Fibroblast of upper back skin (primary cell): ENCODE results near the gene RNASET2.

ENCODE experiments used
- DNase-seq: peaks from one replicate; pipeline ENCODE4 v3.0.0-alpha.2; 2013

The RNASET2 gene, protein sequence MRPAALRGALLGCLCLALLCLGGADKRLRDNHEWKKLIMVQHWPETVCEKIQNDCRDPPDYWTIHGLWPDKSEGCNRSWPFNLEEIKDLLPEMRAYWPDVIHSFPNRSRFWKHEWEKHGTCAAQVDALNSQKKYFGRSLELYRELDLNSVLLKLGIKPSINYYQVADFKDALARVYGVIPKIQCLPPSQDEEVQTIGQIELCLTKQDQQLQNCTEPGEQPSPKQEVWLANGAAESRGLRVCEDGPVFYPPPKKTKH

DNA sequence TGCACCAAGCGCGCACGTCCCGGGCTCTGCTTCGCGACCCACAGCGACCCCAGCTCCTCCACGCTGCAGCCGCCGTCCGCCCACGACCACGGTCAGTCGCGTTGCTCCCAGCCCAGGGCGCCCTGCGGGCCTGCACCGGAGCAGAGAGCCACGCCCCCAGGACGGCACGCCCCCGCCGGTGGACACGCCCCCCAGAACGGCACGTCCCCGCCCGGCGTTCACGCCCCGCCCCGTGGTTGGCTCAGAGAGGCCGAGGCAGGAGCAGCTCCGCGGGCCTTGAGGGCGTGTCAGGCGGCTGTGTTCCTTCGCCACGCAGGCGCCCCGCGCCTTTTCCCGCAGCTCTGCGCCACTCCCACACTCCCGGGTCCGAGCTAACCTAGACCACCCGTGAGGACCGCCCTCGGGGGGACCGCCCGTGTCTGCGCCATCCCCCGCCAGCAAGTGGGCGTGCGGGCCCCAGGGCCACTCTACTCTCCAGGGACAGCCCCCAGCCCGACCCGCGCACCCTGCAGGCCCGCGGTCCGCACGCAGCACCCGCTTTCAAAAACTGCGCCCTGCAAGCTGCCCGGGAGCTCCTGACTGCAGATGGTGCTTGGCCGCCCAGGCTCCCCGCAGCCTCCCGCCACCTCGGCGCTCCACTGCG, at the start of gene RNASET2:
Gene RNASET2, minus strand, starts transcription at position 107 of the 643 bp plus-strand sequence. CDS start 368 bp downstream, outside the sequence.
- peak; percentile 89 for DNase-seq

DNA sequence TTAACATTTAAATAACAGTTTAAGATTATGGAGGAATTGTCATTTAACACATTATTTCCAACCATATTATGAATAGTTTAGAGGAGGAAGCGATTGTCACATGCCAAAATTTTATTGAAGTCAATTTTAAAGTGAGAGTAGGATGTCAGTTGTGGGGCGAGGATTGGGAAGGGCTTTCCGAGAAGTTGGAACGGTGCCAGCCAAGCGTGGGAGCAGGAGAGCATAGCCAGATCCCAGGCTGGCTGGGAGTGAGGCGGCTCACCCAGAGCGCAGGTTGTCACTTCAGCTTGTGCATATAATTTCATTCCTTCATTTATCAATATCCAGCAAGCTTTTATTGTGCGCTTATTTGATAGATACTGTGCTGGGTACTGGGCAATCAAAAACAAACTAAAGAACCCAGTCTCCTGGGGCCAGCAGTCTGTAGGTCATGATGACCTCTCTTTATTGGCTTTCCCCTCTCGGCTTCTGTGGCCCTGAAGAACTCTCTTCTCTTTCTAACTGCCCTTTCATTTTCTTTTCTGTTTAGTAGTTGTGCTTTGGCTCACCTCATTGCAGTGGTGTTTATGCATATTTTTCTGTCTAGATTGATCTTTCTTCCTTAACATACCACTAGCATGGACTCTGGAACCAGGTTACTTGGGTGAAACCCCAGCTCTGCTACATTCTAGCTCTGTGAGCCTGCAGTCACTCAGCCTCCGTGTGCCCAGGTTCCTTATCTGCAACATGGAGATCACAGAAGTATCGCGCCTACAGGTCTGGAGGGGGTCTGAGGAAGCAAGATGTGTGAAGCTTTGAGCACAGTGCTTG, 49.2 kb upstream of the RNASET2 start:
- DNase-seq = no peak

DNA sequence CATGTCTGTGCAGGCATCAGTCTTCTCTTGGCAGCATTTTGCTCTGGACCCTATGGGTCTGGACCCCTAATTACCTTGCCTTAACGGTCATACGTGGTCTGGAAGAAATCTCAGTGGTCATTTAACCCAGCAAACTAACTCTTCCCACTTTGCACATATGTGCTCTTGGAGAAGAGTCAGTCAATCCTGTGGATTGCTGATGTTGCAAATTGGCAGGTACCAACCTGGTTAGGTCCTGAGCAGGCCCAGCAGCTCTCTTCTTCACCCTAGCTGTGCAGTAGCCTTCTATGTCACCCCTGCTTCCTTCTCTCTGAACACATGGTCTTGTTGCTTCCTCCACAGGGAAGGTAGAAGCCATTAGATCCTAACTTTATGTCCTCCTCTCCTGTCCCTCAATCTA, 44.4 kb upstream of the RNASET2 start:
- no peak for DNase-seq

DNA sequence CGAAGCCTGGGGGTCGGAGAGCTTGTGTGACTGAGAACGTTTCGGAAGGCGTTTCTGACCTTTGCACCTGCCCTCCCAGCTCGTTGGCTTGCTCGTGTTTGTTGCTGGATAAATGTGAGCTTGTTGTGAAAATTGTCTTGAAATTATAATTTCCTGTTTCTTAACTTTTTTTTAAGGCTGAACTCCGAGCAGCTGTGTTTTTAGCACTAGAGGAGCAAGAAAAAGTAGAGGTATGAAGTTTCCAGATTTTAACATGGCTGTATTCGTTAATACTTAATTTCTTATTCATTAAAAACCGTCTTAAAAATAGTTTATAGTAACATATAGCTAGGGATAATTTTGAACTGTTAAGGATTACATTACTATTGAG, 43.5 kb upstream of the RNASET2 start:
- no peak for DNase-seq

DNA sequence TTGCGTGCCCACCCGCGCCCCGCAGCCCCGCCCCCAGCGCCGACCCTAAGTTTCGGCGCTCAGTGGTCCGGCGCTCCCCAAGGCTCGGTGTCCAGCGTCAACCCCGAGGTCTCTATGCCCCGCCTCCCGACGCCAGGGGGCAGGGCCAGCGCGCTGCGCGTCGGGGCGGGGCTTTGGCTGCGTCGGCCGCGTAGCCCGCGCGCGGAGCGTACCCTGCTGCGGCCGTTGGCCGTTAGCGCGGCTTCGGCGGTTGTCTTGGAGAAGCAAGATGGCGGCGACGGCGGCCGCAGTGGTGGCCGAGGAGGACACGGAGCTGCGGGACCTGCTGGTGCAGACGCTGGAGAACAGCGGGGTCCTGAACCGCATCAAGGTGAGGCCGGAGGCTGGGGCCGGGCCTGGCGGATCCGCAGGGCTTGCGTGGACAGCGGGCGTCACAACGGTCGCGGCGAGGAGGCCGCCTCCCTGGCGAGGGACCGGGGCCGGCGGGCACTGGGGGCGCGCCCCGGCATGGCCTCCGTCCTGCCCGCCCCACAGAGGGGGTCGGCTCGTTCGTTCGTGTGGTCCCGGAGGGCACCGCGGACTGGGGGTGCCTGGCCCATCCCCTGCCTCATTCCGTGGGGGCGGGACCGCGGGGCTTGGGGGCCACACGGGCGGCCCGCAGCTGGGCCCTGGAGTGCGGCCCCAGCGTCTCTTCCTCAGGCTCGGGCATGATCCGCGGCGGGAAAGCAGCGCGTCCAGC, 43.0 kb upstream of the RNASET2 start, which contains the start of gene CEP43:
Gene CEP43, plus strand, starts transcription at position 253 of the 739 bp plus-strand sequence. Its CDS starts 16 bp downstream, at position 269.
- DNase-seq = peak; percentile 96

DNA sequence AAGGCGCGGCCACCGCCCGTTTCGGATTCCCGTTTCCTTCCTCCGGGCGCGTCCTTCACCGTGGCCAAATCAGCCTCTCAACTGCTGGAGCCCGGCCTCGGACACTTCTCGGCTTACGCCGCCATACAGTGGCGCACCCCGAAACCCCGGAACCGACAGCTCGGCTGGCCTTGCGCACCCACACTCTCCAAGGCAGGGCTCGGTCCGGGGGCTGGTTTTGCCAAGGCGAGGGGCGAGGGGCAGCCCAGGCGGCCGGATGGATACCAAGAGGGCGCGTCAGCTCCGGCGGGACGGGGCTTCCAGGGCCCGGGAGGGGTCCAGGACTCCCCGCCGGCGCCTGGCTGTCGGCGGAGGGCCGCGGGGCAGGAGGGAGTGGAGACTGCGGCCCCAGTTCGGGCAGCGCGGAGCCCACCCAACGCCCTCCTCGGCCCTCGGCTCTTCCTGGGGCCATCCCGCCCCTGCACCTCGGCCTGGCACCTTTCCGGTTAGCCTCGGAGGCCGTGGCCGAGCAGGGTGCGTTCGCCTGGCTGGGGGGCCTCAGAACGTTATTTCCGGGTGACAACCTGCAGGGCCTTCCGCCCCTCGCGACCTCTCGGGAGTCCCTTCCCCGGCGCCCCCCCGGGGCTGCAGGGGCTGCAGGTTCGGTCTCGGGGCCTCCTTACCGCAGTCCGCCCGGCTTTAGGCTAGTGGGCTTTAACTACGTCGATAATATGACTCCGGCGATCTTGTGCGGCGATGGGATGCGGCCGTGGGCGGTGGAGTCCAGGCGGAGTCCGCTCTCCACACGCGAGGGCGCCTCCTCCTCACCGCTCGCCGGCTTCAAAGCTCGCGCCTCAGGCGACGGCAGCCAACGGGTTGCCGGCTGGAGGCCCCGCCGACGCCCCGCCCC, 42.1 kb upstream of the RNASET2 start:
- no peak for DNase-seq

DNA sequence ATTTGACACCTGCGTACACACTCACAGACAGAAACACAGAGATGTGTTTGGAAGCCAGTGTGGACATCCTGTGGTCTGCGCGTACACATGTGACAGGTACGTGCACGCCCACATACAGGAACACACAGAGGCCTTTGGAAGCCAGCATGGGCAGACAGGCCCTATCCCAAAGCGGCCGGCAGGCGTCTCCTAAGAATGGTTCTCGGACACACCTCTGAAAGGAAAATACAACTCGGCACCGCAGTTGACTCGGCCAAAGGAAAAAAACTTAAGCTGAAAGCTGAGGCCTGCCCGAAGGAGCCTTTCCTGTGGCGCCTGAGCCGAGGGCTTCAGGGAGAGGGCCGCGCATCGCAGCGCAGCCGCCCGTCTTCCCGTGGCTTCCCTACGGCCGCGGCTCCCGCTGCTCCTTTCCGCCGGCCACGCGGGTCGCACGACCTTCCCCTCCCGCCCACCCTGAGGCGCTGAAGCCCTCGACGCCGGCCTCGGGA, 41.5 kb upstream of the RNASET2 start:
- peak; percentile 54 for DNase-seq

DNA sequence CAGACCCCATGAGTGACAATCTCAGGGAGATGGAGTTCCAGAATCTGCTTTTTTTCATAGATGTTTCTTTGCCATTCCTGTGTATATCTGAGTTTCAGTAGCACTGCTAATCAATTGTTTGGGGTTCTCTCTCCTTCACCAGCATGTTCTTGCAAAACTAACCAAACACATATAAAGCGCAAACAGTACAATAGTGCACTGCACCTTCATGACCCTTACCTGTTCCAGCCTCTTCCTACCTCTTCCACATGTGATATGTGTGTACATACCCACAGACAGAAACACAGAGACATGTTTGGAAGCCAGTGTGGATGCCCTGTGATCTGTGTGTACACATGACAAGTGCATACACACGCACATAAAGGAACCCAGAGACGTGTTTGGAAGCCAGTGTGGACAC, 41.0 kb upstream of the RNASET2 start:
- no peak for DNase-seq

DNA sequence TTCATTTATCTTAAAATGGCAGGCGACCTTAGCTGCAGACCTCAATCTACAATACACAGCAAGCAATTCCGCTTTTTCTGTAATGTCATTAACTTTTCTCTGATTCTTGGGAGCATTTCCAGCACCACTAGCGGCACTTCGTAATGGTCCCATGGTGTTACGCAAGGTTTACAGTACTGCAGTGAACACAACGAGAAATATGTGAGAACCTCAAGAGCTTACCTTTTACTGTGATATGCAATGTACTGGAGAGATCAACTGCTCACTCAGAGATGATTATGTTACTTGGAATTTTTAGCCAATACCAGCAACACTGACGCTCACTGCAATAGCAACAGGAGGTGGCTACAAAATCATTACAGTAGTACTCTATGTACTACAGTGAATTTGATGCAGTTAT, 40.1 kb upstream of the RNASET2 start:
- DNase-seq = peak; percentile 64

DNA sequence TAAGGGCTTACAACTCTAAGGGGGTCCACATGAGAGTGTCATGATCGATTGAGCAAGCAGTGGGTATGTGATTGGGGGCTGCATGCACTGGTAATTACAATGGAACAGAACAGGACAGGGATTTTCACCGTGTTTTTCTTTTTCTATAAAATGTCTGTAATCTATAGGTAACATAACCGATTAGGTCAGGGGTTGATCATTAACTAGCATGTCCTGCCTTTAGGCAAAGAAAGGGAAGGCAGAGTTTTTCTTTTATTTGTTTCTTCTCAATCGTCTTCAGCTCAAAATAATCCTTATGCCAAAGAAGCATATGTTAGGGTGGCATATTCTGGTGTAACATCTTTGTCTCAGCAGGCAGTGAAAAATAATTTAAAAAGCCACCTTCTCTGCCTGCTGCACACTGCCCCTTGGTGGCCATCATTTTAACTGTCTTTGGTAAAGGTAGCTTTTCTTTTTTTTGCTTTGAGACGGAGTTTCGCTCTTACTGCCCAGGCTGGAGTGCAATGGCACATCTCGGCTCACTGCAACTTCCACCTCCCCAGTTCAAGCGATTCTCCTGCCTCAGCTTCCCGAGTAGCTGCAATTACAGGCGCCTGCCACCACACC, 33.2 kb upstream of the RNASET2 start:
- DNase-seq = peak; percentile 26

DNA sequence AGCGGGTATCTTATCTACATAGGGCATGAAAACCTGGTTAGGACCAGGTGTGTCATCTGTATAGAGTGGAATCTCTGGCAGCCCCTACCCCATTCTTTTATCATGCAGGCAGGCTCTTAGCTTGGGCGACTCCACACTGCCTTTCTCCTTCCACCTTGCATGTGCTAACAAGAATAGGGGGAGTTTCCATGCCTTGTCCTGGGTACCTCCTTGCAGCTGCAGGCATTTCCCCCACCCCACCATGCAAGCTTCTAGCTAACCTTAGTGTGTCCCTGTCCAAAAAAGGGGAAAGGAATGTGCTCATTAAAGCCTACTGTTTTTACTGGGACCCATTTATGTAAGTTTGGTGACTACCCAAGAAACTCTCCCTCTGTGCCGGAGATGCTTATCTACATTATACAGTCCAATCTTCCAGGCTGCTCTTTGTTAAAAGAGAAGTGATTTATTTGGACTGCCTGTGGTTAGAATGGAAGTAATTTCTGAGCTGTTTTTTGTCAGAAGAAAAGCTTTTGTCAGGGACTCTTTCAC, 32.4 kb upstream of the RNASET2 start:
- no peak for DNase-seq

DNA sequence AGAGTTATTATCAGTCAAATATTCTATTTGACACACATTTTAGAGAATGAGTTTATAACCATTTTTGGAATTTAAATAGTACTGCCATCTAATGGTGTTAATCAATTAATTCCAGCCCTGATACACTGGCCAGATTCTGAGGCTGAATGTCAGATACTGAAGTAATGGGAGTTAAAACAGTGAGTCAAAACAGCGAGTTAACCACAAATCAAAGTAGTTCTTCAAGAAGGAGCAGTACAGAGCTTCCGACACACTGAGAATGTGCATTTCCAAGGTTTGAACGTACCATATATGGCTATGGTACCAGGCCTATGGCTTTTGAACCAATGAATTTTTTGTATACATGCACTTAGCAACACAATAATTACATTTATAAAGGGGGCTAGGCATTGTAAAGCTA, 31.6 kb upstream of the RNASET2 start:
- no peak for DNase-seq

DNA sequence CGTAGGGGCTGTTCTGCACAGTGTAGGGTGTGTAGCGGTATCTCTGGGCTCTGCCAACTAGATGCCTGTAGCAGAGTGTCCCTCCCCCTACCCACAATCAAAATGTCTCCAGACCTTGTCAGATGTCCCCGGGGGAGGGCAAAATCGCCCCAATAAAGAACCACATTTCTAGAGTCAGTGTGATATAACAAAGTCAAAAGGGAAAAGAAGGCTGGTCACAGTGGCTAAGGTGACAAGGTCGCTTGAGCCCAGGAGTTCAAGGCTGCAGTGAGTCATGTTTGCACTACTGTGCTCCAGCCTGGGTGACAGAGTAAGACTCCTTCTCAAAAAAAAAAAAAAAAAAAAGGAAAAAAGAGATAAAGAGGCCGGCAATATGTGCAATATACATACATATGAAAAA, 31.1 kb upstream of the RNASET2 start:
- DNase-seq = no peak

DNA sequence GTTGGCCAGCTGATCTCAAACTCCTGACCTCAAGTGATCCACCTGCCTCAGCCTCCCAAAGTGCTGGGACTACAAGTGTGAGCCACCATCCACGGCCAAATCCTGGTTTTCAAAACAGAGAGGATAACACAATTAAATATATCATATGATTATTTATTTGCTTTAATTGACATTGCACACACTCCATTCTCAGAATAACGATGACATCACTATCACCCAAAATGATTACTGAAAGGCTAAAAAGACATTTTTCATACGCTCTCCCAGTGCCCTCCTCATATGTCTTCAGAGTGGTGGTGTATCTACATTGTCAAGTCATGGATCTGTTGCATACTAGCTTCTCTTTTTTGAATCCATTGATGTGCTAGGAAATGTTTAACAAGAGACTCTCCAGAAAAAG, 24.4 kb upstream of the RNASET2 start:
- no peak for DNase-seq

DNA sequence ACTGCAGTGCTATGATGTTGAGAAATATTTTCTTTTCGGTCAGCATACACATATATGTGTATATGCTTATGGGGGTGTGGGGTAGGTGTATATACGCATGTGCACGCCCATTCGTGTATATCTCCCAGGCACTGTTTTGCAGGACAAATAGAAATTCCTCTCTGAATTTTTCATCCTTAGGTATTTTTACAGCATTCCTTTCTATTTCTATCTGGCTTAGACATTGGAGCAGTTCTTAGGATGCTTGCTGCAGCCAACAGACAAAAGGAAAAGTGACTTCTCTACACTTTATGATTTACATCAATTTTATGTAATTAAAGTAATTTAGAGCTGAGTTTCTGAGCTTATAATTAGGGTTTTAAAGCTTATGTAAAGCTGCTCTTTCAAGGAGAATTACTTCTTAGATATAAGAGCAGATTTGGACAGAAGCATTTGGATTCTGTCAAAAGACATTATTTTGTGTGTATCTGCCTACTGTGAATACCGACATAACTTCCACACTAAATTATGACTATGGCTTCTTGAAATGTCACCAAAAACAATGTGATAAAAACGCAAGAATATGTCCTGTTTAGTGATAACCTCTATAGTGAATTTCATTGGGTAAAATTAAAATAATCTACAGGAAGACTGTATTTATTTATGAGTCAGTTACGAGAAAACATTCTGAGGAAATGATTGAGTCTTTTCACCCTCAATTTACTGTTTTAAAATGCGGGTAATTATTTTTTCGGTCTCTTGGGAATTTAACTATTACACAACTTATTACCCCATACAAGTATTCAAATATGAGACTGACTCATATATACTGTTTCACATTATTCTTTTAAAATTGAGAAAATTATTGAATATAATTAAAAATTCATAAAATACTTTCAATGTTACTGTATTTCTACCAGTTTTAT, 21.5 kb upstream of the RNASET2 start:
- peak; percentile 55 for DNase-seq

DNA sequence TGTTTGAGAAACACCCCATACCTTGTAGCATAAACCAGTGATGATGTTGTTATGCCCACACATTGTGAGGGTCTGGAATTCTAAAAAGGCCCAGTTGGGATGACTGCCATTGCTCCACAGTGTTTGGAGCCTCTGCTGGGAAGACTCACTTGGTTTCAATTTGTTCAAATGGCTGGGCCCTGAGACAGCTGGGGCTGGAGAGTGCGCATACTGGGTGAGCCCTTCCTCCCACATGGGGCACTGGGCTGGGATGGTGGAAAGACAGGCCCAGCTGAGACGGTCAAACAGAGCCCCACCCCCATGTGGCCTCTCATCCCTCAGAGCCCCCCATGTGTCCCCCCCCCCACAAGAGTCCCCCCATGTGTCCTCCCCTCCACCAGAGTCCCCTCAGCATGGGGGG, 20.3 kb upstream of the RNASET2 start:
- DNase-seq = no peak

DNA sequence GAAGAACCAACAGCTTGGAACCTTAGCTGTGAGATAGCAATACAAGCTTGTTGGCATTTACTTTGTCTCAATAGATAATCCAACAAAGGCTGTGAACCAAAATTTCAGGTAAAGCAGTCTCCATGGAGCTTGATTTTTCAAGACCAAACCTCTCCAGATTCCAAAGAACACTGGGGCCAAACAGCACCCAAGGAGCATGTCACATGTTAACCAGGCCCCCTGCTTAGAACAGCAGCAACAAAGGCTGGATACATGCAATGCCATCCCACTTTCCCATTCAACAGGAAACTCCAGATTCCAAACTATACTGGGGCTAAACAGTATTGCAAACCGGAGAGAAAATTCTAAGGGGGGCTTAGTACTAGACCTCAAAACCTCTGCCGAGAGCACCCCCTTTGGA, 15.8 kb upstream of the RNASET2 start:
- DNase-seq = no peak

DNA sequence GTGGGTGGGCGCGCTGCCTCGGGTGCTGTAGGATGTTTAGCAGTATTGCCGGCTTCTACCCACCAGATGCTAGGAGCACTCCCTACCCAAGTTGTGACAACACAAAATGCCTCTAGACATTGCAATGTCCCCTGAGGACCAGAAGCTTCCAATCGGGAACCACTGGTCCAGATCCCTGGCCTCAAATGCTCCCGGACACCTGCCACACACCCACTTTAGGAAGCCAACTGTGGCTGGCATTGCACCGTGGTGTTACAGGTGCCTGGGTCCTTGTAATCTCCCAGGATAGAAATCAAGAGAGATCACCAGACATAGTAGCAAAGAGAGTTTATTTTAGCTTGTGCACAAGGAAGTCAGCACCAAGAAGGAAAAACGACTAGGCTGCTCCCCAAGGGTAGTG, 14.9 kb upstream of the RNASET2 start:
- DNase-seq = no peak

DNA sequence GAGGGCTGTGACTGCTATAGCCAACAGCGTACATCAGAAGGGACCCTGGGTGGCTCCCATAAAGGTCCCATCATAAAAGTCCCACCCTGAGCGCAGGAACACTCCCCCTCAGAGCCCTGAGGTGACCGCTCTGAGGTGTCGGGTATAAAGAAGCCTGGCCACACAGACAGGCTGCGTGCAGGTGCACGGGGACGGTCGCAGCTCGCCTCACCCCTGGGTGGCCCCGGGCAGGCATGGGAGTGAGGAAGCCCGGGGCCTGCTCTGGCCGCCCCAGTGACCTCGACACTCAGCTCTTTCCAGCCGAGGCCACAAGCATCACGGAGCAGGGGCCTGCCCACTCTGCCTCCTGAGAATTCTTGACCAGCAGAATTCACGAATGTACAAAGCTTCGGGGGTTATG, 14.4 kb upstream of the RNASET2 start:
- DNase-seq = no peak

DNA sequence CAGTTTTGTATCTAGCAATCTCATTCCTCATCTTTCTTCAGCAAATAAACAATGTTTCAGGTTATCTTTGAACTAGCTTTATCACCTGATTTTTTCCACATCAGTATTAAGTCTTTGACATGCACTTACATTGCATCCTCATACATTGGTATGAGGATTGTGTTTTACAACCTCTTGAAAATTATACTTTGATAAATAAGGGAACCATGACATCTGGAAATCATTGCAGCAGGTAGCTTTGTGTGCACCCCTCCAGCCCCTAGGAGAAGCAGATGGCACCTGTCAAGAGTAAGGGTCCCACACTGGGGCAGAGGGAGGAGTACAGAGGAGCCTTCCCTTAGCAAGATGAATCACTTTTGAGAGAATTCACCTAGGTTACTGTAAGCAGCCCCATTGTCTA, 13.7 kb upstream of the RNASET2 start:
- DNase-seq = no peak
